Astrocyte (in vitro differentiated cells and primary cell): ENCODE data around the gene PPP1R12B.

Experiments
- EZH2 ChIP-seq: IDR thresholded peaks from 2 replicates; pipeline ENCODE4 v1.6.1; 2012; ENCODE audit warnings: mild to moderate bottlenecking, low read length, inconsistent platforms; ENCODE audit not compliant: insufficient read depth
- TF ChIP-seq, protein P1 (sequence below): IDR thresholded peaks from 2 replicates; pipeline ENCODE4 v1.5.1; 2011; ENCODE audit warnings: low read depth, mild to moderate bottlenecking, inconsistent platforms, low read length, moderate library complexity; ENCODE audit not compliant: insufficient read depth

DNA sequence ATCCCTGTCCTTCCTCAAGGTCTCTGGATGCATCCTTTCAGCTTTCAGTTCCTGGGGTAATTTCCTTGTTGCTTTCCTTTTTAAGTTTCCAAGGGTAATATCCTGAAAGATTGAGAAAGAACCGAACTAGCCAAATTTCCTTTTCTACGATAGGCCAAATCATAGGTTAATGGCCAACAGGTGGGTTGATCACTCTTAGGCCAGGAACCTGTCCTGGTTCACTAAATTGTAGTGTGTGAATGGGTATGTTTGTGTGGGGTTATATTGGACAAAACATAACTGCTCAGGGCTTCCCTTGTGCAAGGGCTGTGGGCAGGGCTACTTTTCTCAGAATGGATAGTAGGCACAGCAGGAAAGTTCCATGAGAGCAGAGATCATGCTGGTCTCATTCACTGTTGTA lies 23.9 kb upstream of the PPP1R12B start:
- TF ChIP-seq, protein P1, sequence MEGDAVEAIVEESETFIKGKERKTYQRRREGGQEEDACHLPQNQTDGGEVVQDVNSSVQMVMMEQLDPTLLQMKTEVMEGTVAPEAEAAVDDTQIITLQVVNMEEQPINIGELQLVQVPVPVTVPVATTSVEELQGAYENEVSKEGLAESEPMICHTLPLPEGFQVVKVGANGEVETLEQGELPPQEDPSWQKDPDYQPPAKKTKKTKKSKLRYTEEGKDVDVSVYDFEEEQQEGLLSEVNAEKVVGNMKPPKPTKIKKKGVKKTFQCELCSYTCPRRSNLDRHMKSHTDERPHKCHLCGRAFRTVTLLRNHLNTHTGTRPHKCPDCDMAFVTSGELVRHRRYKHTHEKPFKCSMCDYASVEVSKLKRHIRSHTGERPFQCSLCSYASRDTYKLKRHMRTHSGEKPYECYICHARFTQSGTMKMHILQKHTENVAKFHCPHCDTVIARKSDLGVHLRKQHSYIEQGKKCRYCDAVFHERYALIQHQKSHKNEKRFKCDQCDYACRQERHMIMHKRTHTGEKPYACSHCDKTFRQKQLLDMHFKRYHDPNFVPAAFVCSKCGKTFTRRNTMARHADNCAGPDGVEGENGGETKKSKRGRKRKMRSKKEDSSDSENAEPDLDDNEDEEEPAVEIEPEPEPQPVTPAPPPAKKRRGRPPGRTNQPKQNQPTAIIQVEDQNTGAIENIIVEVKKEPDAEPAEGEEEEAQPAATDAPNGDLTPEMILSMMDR, result no peak
- no peak for TF ChIP-seq EZH2
